Islet precursor cell (in vitro differentiated cells): Measurements from ENCODE around the gene VILL.

Experiments
- DNase-seq: peaks from one replicate; pipeline ENCODE4 v3.0.0-alpha.2; 2018

The VILL gene

DNA sequence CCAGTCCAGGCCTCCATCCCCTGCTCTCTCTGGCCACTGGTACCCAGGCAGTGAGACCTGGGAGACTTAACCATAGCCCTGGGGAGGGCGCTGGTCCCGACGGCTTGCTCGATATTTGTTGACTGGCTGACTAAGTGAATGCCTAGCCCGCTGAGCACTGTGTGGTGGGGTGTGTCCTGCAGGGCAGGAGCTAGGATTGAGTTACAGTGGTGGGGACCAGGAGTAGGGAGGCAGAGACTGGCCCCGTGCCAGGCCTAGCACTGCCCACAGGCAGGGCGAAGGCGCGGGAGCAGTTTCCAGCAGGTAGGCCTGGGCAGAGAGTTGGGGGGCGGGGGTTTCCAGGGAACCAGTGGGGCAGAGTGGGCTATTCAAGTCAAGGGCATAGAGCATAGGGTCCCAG, at the start of gene VILL:
Gene VILL (plus strand): TSS at position 260 of the 400 bp plus-strand sequence. CDS start 2,887 bp downstream, outside the sequence.
- DNase-seq = peak; percentile 52

DNA sequence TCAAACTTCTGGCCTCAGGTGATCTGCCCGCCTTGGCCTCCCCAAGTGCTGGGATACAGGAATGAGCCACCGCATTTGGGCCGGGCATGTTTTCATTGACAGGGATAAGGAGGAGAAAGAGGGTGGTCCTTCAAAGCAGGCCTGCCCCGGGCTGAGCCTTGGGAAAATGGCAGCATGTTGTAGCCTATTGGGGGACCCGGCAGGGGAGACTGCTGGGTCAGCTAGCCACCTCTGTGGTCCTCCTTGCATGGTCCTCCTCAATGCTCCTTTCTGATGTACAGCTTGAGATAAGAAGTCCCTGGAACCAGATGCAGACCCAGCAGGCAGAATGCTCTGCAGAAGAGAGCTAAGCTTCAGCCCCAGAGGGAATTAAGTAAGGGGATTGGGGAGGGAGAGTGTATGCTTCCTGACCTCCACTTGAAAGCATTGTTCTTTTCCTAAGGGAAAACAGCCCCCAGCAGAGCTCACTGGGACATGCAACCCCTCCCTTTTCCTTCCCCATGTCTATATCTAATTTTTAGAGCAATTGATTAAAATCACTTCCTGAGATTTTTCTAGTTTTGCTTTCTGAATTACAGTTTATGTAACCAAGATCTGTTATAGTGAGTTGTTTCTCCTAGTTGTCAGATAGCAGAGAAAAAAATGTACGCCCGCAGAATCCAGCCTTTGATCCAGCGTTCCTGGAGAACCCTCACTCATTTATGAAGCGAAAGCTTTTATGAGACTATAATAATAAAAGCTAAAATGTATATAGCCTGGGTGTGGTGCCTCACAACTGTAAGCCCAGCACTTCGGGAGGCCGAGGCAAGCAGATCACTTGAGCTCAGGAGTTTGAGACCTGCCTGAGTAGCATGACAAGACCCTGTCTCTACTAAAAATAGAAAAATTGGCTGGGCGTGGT, 48.7 kb upstream of the VILL start:
- no peak for DNase-seq

DNA sequence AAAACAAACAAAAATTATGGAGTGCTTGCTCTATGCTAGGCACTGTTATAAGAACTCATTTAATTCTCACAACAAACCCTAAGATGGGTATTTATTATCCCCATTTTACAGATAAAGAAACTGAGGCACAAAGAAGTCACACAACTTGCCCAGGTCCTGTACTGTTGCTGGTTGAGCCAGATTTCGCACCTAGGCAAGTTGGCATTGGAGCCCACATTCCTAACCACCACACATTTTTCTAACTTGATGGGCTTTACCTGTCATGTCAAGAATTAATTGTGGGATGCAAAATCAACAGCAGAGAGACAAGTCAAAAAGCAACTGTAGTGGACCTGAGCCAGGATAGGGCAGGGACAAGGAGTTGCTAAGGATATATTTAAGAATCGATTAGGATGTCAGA, 47.9 kb upstream of the VILL start:
- no peak for DNase-seq

DNA sequence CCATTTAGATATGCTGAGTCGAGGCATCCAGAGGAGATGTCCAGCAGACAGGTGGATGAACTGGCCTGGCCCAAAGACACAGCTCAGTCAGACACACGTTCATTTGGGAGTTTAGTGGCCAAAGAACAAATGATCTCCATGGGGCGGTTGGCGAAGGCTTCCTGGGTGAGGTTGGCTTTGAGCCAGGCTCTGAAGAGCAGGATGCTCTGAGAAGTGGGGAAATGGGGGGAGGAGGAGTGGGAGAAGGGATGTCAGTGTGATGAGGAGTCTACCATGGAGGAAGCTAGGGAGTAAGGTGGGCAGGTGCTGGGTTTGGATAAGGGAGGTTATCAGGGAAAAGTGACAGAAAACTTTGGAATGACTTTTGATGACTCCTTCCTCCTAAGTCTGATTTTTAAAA, 47.5 kb upstream of the VILL start:
- DNase-seq = no peak

DNA sequence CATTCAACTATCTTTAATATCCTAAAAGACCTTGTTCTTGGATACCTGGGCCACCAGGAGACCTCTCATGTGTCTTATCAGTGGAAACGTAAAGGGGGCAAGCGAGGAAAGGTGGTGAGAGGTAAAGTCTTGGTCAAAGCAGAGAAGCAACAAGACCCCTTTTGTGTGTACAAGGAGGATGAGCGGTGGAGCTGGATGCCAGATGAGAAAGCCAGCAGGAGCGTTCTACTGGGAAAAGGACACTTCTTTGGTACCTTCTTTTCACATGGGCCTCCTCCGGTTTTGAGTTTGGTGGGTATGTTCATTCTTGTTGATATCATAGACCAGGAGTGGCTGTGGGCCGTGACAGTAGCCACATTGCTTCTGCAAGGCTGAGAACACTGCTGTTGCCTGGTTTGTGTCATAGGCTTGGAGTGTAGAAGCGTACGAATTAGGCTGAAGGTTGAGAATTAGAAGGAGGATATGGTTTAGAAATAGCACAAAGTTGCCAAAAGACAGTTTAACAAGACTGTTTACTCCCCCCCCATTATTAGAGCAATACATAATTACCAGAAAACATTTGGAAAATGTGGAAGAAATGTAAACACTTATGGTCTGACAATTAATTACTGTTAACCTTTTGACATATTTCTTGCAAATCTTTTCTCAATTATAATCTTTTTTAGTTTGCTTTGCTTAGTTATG, 46.8 kb upstream of the VILL start:
- DNase-seq = no peak

DNA sequence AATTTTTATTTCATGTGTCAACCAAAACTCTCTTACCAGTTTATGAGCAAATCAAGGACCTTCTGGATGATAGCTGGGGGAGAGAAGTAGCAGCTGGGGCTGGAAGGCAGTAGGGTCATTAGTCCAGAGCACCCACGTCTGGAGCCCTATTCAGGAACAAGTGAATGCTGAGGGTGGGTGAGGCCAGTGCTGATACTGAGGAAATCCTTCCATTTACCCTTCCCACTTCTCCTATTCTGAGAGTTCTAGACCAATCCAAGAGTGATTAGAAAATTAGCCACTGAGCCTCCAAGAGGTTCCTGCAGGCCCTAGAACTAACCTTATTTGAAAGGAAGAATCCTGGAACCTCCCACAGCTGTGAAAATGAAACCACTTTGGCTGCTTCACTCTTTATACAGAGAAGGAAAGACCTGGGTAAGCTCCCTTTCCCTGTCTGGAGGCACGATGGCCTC, 46.2 kb upstream of the VILL start:
- DNase-seq = no peak

DNA sequence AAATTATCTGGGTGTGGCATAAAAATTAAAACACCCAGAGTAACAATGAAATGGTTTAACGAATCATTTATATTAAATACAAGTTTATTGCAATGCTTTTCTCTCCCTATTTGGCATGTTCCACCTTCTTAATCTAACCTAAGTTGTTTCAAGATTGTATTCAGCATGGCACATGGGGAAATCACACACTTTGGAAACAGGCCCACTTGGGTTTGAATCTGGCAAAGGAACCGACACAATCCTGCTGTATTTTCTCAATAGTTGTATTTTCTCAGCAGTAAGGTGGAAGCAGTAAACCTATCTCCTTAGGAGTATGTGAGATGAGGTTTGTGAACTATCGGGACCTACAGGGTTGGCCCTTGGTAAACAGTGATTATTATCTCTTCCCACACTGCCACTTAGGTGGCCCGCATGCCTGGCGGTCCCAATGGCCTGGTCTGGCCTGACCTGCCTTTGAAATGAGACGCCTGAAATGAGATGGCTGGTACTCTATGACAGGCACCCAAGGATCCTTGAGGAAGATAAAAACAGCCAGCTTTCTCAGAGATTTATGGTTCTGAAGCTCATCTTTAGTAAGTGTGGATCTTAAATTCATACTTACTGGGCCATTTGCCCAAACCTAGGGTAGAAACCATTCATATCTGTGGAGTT, 45.3 kb upstream of the VILL start:
- DNase-seq = peak; percentile 93

DNA sequence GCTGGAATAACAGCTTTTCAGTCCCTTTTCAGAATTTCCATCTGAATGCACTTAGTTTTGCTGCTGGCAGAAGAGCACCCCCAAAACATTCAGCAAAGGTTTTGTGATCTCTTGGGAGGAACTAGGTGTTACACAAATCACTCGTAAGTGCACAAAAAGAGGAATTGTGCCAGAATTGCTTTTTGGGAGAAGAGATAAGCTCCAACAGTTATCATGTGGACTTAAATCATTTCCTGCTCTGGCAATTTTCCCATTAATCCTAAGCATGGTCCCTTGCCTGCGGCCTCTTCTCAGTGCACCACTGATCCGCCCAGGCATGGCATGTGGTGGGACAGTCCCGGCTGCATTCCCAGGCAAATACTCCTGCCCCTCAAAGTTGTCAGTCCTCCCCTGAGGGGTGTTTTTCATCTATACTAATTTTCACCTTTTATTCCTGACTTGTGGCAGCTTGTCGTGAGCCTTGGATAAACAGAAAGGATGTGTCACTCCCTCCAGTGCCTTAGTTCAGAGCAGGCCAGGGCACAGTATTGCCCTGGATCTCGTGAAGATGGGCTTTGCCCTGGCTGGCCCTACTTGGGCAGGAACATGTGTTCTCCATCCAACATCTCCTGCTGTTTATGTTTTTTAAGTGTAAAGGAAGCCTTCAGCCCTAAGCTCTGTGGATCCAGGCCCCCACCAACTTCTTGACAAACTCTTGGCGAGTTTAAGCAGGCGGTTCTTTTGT, 44.6 kb upstream of the VILL start:
- DNase-seq = peak; percentile 97

DNA sequence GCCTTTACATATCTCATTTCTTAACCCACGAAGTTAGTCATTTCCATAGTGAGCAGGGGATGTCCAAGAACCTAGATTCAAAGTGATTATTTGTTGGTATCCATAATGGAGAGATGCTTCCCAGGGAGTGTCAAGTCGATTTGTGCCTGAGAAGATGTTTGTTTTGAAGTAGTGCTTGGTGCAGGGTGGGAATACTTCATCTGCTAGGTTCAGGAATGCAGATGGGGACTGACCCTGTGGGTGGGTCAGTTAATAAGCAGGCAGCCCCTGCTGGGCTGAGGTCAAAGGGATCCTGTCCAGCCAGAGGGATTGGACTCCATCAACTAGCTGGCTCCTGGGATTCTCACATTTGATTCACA, 44.1 kb upstream of the VILL start:
- no peak for DNase-seq

DNA sequence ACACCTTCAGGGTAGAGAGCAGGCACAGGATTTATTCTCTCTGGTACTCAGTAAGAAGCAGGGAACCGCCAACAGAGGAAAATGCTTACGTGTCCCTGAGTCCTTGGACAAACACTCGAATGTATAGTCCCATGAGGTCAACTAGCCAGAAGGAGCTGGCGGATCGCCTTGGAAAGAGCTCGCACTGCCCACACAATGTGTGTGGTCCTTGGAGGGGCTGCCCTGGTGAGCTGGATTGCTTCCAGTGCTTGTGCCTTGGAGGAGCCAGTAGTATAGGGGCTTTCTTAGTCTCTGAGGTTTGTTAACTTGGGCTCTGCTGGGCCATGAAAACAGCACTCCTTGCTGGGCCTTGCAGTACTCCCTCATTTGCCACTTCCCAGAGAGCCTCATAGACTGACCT, 40.7 kb upstream of the VILL start:
- DNase-seq = no peak

DNA sequence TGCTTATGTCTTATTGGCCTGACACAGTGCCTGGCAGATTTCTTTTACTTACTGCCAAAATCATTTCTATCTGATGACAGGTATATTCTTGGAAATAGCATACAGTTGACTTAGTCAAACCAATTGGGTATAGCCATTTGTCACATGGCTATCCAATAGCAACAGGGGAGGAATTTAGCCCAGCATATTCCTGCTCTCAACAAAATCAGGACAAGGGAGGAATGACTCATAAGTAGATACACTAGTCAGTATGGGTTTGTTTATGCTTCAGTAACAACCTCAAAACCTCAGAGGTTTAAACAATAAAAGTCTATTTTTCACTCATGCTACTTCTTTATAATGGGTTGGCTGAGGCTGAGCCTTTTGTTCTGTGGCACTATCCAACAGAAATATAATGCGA, 38.0 kb upstream of the VILL start:
- no peak for DNase-seq

DNA sequence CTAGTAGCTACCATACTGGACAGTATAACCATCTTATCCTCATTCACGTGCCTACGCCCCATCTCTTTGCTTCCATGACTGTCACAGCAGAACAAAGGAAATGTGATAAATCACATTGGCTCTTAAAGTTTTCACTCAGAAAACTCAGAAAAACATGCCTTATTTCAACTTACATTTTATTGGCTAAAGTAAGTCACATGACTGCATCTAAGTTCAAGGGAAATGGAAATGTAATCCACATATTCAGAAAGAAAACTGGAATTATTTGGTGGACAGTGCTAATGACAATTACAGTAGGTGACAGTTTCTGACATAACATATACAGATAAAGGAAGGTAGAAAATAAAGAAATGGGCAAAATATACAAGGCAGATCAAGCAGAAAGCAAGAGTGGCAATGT, 37.4 kb upstream of the VILL start:
- DNase-seq = no peak

DNA sequence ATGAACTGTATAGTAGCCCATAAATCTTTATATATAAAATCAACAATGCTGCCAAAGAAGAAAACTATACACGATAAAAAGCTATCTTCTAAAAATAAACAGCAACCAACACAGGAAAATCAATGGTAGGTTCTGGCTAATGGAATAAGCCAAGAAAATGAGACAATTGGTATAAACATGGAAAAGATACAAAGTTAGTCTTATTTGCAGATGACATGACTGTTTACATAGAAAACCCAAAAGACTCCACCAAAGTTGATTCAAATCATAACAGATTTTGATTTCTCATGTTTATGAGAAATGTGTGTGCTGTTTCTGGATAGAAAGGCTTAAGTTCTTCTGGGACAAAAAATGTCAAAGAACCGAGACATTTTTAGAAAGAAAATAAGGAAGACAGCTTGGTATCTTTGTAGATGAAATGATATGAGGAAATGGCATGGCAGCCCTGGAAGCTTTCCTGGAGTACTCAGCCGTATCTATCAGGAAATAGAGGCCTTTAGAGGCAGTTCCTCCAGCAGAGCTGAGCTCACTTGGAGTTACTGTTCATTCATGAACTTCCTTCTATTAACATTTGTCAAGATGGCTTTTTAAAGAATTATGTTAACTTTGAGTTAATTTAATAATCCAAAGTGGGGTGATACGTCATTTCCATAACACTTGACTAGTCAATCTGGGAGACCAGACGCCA, 36.7 kb upstream of the VILL start:
- DNase-seq = no peak

DNA sequence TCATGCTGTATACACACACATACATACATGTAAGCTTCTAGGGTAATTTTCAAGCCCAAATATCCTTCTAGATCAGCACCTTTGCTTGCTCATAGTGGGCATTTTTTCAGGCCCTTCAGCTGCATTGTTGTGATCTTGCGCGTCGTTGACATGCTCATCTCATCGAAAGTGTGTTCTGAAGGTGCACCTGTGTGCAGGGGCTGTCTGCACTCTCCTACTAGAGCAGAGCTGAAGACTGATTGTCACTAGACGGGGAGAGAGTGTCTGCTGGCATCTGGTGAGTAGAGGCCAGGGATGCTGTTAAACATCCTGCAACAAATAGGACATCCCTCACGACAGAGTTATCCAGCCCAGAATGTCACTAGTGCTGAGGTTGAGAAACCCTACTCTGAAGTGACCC, 35.7 kb upstream of the VILL start:
- no peak for DNase-seq

DNA sequence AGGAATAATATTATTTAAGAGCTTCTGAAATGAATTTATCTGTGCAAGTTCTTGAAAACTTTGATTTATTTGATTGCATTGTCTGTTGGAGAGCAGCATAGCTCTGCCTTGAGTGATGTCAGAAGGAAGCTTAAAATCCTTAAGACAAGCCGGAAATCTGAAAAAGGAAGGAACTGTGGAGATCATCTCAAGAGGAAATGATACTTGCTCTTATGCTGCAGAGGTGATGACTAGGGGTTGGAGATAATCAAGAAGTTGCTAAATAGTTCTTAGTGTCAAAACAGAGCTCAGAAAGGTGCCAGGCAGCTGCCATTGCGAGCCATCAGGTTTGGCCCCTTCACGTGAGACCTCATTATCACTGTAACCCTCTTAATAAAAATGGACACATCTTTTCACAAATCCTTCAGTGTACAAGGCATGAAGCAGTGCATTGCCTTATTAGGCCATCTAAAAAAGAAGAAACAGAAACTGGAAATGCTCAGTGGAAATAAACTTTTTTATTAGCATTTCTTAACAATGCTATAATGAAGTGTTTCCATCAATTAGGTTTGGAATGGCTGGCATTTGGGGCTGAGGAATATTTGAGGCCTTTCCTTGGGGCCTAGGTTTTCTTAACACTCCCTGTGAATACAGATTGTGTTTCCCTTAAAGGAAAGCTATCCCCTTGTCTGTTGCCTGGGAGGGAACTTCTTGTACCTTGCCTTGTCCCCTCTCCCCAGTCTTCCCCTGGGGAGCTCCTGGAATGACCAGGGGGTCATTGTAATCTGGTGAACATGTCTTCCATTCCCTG, 34.5 kb upstream of the VILL start:
- no peak for DNase-seq

DNA sequence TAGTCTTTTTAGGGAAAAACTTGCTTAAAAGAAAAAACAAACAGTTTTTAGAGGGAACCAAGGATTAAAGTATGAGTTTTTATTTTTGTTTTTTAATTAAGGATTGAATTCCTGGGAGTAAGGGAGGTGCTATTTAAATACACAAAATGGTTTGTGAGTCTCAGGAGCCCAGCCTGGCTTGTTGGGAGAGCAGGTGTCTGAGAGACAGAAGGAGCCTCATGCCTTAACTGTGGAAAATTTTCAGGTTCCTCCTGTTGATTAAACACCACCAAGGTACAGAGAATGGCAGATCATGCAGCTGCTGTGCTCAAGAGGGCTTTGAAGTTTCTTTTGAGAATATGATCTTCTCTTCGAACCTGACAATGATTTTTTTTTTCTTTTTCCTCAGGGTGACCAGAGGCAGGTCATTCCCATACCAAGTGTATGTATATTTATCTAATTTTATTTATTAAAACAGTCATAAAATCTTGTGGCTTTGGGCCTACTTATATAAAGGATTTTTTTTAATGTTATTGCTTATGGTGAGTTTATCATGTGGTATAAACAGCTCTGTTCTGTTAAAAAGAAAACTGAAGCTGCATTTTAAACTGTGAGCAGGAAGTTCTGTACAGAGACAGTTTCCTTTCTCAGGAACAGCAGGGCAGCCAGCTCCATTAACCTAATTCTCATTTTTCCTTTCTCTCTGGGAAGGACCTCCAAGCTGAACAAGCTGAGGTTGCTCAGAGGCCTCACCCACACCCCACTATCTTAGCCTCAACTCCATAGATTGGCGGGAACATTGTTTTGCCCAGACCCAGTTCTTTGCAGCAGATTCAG, 33.7 kb upstream of the VILL start:
- DNase-seq = no peak

DNA sequence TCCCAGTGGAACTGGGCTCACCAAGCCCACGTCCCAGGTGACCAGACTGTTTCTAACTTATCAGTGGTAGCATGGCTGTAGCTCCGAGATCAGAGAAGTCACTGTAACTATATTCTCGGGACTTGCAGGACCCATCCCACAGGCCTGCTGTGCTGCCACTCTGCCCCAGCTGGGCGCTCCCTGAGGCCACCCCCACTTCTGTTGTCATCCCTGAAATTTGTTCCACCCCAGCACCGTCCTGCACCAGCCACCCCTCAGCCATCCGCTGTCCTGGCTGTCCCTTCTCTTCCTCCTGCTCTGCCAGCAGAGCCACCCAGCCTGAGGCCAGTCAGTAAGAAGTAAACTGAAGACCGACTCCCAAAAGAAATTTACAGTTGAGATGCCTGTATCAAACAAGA, 33.0 kb upstream of the VILL start:
- DNase-seq = no peak

DNA sequence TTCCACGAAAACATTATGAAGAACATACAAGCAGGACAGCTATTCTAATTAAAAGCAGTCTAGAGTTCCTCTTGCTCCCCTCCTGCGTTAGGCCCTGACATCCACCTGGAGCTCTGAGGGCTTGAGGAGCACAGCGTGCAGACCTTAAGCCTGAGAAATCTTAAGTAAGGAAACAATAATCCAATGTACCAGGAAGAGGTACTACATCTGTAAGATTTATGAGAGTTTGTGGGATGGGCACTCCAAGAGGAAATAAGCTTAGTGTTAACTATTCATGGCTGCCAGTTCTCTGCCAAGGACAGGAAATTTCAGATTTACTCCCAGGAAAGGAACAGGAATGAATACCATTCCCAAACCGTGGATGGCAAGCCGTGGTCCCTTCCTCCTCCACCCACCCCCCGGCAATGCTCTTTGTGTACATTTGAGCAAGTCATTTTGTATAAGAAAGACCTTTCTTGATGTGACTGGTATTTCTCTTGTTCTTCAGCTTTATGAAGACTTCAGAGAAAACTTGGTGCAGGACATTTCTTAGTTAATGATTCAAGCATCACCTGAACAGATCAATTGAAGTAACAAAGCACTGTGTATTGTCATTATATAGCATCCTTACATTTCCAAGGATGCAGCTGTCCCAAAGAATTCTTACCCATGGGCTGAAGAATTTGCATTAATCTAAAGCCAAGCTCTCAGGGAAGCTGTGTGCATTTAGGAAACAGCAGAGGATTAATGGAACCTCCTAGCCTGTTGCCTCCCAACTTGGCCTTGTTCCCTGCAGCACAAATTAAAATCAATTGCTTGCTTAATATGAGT, 28.8 kb upstream of the VILL start:
- DNase-seq = no peak

DNA sequence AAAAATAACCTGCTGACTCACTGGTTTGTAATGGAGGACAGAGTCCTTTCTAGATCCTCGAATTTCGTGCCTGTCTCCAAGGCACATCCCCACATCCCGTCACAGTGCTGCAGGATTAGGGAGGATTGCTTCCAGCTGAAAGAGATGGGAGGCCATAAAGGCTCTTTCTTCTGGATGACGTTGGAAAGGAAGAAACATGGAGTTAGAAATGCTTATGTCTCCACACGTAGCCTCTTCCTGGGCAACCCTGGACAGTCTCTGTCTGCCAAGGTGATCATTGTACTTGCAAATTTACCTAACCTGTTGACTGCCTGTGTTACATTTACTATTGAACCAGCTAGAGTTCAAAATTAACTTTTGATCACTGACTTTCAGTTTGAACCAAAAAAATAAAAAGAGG, 27.6 kb upstream of the VILL start:
- no peak for DNase-seq

DNA sequence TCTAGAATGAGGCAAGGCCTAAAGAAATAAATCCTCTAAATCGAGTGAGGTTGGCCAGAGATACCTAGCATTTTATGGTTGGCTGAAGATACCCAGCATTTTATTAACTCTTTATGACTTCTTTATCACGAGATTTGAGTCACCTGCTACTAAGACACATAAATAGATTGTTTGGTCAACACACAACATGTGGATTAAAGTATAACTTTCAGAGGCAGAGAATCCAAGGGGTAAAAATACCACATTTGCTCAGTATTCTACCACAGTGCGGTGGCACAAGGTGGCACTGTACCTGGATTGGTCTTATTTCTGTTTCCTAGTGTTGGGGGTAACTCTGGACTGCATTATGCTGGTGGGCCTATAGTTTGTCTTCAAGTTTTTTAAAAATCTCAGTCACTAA, 27.0 kb upstream of the VILL start:
- no peak for DNase-seq
